IMR-90 (cell line): ENCODE measurements around the gene TAF7. TPM values are rescaled to one million over a fixed set of nuclear protein-coding genes. Genes with fewer than 3 reads are reported as not detected.

Experiments used
- ATAC-seq: fragments of 200-7000 bp; cut with Tn5 transposase; 2 replicates; pipeline ENCODE4 v1.9.1; 2020; ENCODE audit warnings: low read depth, mild to moderate bottlenecking, moderate library complexity
- BruUV-seq: library from RNA; stranded (reverse); fragments of 400-500 nt; replicated peaks from 2 replicates; lab custom pipeline; 2021; lab: Mats Ljungman, UMichigan
- CTCF ChIA-PET: fragments of 300-600 bp; formaldehyde crosslinking; extraction: SDS; loops from one replicate; lab custom pipeline; 2021; ENCODE audit warnings: antibody characterized with exemption; lab: Yijun Ruan, JAX
- POLR2A ChIA-PET: fragments of 300-600 bp; sonication (Branson Sonifier 250); formaldehyde crosslinking; loops from one replicate; lab custom pipeline; 2022; ENCODE audit warnings: antibody characterized with exemption; ENCODE audit not compliant: unreplicated experiment; lab: Charles Lee
- DNase-seq: peaks from one replicate; pipeline ENCODE4 v3.0.0; 2013
- H2AFZ ChIP-seq: replicated peaks from 2 replicates; pipeline ENCODE3; 2013; ENCODE audit warnings: low read length, mild to moderate bottlenecking; ENCODE audit not compliant: poor library complexity
- H2AK5ac ChIP-seq: 2 replicates; pipeline ENCODE4 v1.6.1; 2013; ENCODE audit warnings: low read depth, low read length, inconsistent platforms
- H2AK9ac ChIP-seq: replicated peaks from 2 replicates; pipeline ENCODE3; 2013; ENCODE audit warnings: mild to moderate bottlenecking, low read depth, low read length, moderate library complexity; ENCODE audit not compliant: poor library complexity
- H2BK120ac ChIP-seq: 2 replicates; pipeline ENCODE4 v1.6.1; 2013; ENCODE audit warnings: low read depth, low read length, inconsistent platforms
- H2BK15ac ChIP-seq: 3 replicates; pipeline ENCODE4 v1.6.1; 2013; ENCODE audit warnings: low read depth, low read length, inconsistent platforms
- H2BK20ac ChIP-seq: 2 replicates; pipeline ENCODE4 v1.6.1; 2013; ENCODE audit warnings: low read depth, mild to moderate bottlenecking, inconsistent platforms, low read length, moderate library complexity
- H2BK5ac ChIP-seq: 2 replicates; pipeline ENCODE4 v1.6.1; 2013; ENCODE audit warnings: mild to moderate bottlenecking, low read depth, low read length, inconsistent platforms; ENCODE audit not compliant: poor library complexity, severe bottlenecking
- H3K14ac ChIP-seq: replicated peaks from 2 replicates; pipeline ENCODE4 v1.6.1; 2013; ENCODE audit warnings: low read depth, low read length, inconsistent platforms
- H3K18ac ChIP-seq: 2 replicates; pipeline ENCODE4 v1.6.1; 2013; ENCODE audit warnings: low read depth, low read length, control low read depth
- H3K23ac ChIP-seq: 2 replicates; pipeline ENCODE4 v1.6.1; 2013; ENCODE audit warnings: low read depth, low read length, inconsistent platforms
- H3K27ac ChIP-seq: 2 replicates; pipeline ENCODE4 v1.5.1; 2013; ENCODE audit warnings: mild to moderate bottlenecking, control low read depth, low read length; ENCODE audit not compliant: insufficient read depth
- H3K27me3 ChIP-seq: 2 replicates; pipeline ENCODE4 v1.6.1; 2013; ENCODE audit warnings: low read length; ENCODE audit not compliant: control insufficient read depth, insufficient read depth
- H3K36me3 ChIP-seq: 2 replicates; pipeline ENCODE4 v1.6.1; 2013; ENCODE audit warnings: low read length, mixed read lengths; ENCODE audit not compliant: control insufficient read depth, insufficient read depth
- H3K4ac ChIP-seq: 2 replicates; pipeline ENCODE4 v1.6.1; 2013; ENCODE audit warnings: low read depth, low read length, inconsistent platforms
- H3K4me1 ChIP-seq: 2 replicates; pipeline ENCODE4 v1.6.1; 2013; ENCODE audit warnings: low read length, mixed read lengths; ENCODE audit not compliant: control insufficient read depth, insufficient read depth
- H3K4me2 ChIP-seq: 2 replicates; pipeline ENCODE4 v1.6.1; 2013; ENCODE audit warnings: low read depth, mild to moderate bottlenecking, control low read depth, low read length, moderate library complexity
- H3K4me3 ChIP-seq: 2 replicates; pipeline ENCODE4 v1.5.1; 2013; ENCODE audit warnings: low read depth, mild to moderate bottlenecking, control low read depth, low read length, moderate library complexity; ENCODE audit not compliant: insufficient read depth
- H3K56ac ChIP-seq: 2 replicates; pipeline ENCODE4 v1.6.1; 2013; ENCODE audit warnings: low read length, inconsistent platforms; ENCODE audit not compliant: insufficient read depth; ENCODE audit errors: extremely low read depth
- H3K79me1 ChIP-seq, 2 experiments: 2 replicates each; pipeline ENCODE4 v1.6.1; 2013; ENCODE audit warnings: low read length in 2 of 2, inconsistent platforms in 1 of 2, low read depth in 1 of 2
- H3K9ac ChIP-seq: 2 replicates; pipeline ENCODE4 v1.6.1; 2013; ENCODE audit warnings: low read depth, low read length, control low read depth
- H3K9me1 ChIP-seq: 2 replicates; pipeline ENCODE4 v1.6.1; 2013; ENCODE audit warnings: low read length, inconsistent platforms; ENCODE audit not compliant: insufficient read depth
- H3K9me3 ChIP-seq: 2 replicates; pipeline ENCODE4 v1.6.1; 2013; ENCODE audit warnings: low read length; ENCODE audit not compliant: control insufficient read depth, insufficient read depth
- H4K20me1 ChIP-seq: 2 replicates; pipeline ENCODE4 v1.6.1; 2013; ENCODE audit warnings: low read length, inconsistent platforms; ENCODE audit not compliant: insufficient read depth
- H4K5ac ChIP-seq: 2 replicates; pipeline ENCODE4 v1.6.1; 2013; ENCODE audit warnings: mild to moderate bottlenecking, low read depth, low read length, control low read depth
- H4K8ac ChIP-seq, 2 experiments: 2 replicates each; pipeline ENCODE4 v1.6.1; 2013; ENCODE audit warnings: low read depth in 2 of 2, low read length in 2 of 2, control low read depth in 1 of 2, inconsistent platforms in 1 of 2
- H4K91ac ChIP-seq: 2 replicates; pipeline ENCODE4 v1.6.1; 2013; ENCODE audit warnings: low read depth, low read length, inconsistent platforms; ENCODE audit not compliant: insufficient read depth
- BHLHE40 ChIP-seq: fragments of 150-350 bp; IDR thresholded peaks from 2 replicates; pipeline ENCODE4 v1.6.1; 2016; ENCODE audit warnings: mild to moderate bottlenecking, low read depth, low read length
- FOS ChIP-seq: fragments of 150-350 bp; IDR thresholded peaks from 2 replicates; pipeline ENCODE4 v1.6.1; 2016; ENCODE audit warnings: low read depth, low read length
- MAFK ChIP-seq: IDR thresholded peaks from 2 replicates; pipeline ENCODE4 v1.6.1; 2012; ENCODE audit warnings: low read depth, low read length, improper control_type of control experiment
- MAZ ChIP-seq: IDR thresholded peaks from 2 replicates; pipeline ENCODE4 v1.6.1; 2012; ENCODE audit warnings: low read depth, mild to moderate bottlenecking, low read length, improper control_type of control experiment, moderate library complexity, borderline replicate concordance
- MXI1 ChIP-seq: IDR thresholded peaks from 2 replicates; pipeline ENCODE4 v1.6.1; 2012; ENCODE audit warnings: low read depth, mild to moderate bottlenecking, low read length, moderate library complexity, borderline replicate concordance
- RCOR1 ChIP-seq: IDR thresholded peaks from 2 replicates; pipeline ENCODE4 v1.6.1; 2012; ENCODE audit warnings: mild to moderate bottlenecking, low read length, improper control_type of control experiment; ENCODE audit not compliant: insufficient replicate concordance
- USF2 ChIP-seq: fragments of 150-350 bp; IDR thresholded peaks from 2 replicates; pipeline ENCODE4 v1.6.1; 2017; ENCODE audit warnings: mild to moderate bottlenecking, antibody characterized with exemption, low read length, low read depth
- WGBS, 2 experiments: methylation state at CpG; one replicate each; pipeline versions ENCODE4 v1.1.5 to v1.1.7; 2013; ENCODE audit warnings: missing lambda C conversion rate in 2 of 2; ENCODE audit not compliant: insufficient read length in 1 of 2; ENCODE audit errors: extremely low coverage in 2 of 2; 5-methylcytosine and 5-hydroxymethylcytosine counted together
- dilution Hi-C: fragments of 300-500 bp; cut with HindIII; formaldehyde crosslinking; loops from one replicate; pipeline ENCODE4 v1.14.3; 2018; ENCODE audit warnings: low sequenced_read_pairs; ENCODE audit not compliant: unreplicated experiment
- in situ Hi-C: fragments of 300-500 bp; cut with MboI; formaldehyde crosslinking; loops from 3 replicates; pipeline ENCODE4 v1.14.3; 2019; ENCODE audit warnings: low sequenced_read_pairs, inconsistent platforms, mixed read lengths
- intact Hi-C: fragments of 100-400 bp; cut with micrococcal nuclease; formaldehyde crosslinking; loops from 2 replicates; pipeline ENCODE4 v1.10.0; 2022
- polyA plus RNA-seq, 3 experiments: library from polyadenylated mRNA; depleted of rRNA; stranded (reverse); fragments of >200 nt; gene quantifications; 2 replicates each; pipeline ENCODE4 v1.2.3, GENCODE V29; 2012; ENCODE audit warnings: low replicate concordance in 1 of 3
- total RNA-seq: library from RNA; depleted of rRNA; stranded (reverse); fragments of >200 nt; gene quantifications from 2 replicates; pipeline ENCODE4 v1.2.3, GENCODE V29; 2012
- TF ChIP-seq, protein P1 (sequence below): fragments of 150-350 bp; IDR thresholded peaks from 2 replicates; pipeline ENCODE4 v1.6.1; 2016; ENCODE audit warnings: low read depth, mild to moderate bottlenecking, low read length, moderate library complexity, borderline replicate concordance
- TF ChIP-seq, protein P2 (sequence below): conservative IDR thresholded peaks from 2 replicates; pipeline ENCODE4 v1.5.1; 2012; ENCODE audit warnings: mild to moderate bottlenecking, low read depth, low read length, improper control_type of control experiment

Gene TAF7
- total and polyA plus RNA-seq, 2 of the 4 experiments (the other 2 are of a cell fraction), result 45.7 to 51.8 TPM

DNA sequence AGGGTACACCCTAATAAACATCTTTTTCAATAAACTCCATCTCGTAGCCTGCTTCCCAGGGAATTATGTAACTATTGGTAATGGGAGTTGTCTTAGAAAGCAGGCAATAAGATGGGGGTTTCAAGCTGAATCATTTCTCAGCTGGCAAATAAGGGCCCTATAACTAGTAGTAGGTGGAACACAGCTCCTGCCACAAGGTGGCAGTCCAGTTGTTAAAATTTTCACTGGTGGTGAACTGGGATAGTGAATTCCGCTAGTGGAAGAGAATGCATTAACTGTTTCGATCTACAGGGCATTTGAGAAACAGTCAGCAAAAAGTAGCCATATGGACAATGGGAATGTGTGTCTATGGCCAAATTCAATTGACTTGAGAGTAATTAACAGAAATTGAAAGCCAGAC, 47.7 kb downstream of the TAF7 start:
- in situ Hi-C loops, result no loop called here
- ChIA-PET CTCF (no interaction called here), POLR2A (no interaction called here)
- Histone ChIP-seq H3K9me3 (peaks cover 37% of the 10 kb centered on the region), H2AK5ac (no peak overlapping the region), H3K18ac (no peak overlapping the region), H4K8ac (no peak overlapping the region), H4K5ac (no peak overlapping the region), H3K4me2 (no peak overlapping the region), H2BK20ac (no peak overlapping the region), H3K27me3 (no peaks in the 10 kb centered on the region), H4K20me1 (no peaks in the 10 kb centered on the region), H4K91ac (no peak overlapping the region), H2AK9ac (no peak overlapping the region), H3K56ac (no peak overlapping the region), H3K9me1 (no peaks in the 10 kb centered on the region), H3K27ac (no peak overlapping the region), H3K79me1 (no peaks in the 10 kb centered on the region), H3K14ac (no peak overlapping the region), H3K36me3 (no peaks in the 10 kb centered on the region), H3K9ac (no peak overlapping the region), H2BK120ac (no peak overlapping the region), H3K4me3 (no peak overlapping the region), H3K23ac (no peak overlapping the region), H2BK5ac (no peak overlapping the region), H2AFZ (no peak overlapping the region), H3K4me1 (no peaks in the 10 kb centered on the region), H2BK15ac (no peak overlapping the region), H3K4ac (no peak overlapping the region)
- 67% methylated on average over 1 of the region's 3 CpGs; no CpG with 5 or more reads in 1 of the 2 experiments for WGBS, 2 experiments
- no peak for TF ChIP-seq MXI1
- TF ChIP-seq, protein P1, sequence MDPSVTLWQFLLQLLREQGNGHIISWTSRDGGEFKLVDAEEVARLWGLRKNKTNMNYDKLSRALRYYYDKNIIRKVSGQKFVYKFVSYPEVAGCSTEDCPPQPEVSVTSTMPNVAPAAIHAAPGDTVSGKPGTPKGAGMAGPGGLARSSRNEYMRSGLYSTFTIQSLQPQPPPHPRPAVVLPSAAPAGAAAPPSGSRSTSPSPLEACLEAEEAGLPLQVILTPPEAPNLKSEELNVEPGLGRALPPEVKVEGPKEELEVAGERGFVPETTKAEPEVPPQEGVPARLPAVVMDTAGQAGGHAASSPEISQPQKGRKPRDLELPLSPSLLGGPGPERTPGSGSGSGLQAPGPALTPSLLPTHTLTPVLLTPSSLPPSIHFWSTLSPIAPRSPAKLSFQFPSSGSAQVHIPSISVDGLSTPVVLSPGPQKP, result no peak
- no peak for TF ChIP-seq RCOR1
- TF ChIP-seq BHLHE40, result no peak
- no peak for TF ChIP-seq MAZ
- TF ChIP-seq, protein P2, sequence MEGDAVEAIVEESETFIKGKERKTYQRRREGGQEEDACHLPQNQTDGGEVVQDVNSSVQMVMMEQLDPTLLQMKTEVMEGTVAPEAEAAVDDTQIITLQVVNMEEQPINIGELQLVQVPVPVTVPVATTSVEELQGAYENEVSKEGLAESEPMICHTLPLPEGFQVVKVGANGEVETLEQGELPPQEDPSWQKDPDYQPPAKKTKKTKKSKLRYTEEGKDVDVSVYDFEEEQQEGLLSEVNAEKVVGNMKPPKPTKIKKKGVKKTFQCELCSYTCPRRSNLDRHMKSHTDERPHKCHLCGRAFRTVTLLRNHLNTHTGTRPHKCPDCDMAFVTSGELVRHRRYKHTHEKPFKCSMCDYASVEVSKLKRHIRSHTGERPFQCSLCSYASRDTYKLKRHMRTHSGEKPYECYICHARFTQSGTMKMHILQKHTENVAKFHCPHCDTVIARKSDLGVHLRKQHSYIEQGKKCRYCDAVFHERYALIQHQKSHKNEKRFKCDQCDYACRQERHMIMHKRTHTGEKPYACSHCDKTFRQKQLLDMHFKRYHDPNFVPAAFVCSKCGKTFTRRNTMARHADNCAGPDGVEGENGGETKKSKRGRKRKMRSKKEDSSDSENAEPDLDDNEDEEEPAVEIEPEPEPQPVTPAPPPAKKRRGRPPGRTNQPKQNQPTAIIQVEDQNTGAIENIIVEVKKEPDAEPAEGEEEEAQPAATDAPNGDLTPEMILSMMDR, result no peak
- TF ChIP-seq MAFK, result no peak
- TF ChIP-seq USF2, result no peak
- TF ChIP-seq FOS, result no peak
- dilution Hi-C loops, result no loop called here
- DNase-seq (no peak), ATAC-seq (no peak)
- no TSS peak for BruUV-seq
- intact Hi-C loops, result no loop called here
